Upper lobe of left lung (tissue), 6 donors: ENCODE results near the gene ZNF552. TPM values are rescaled to one million over a fixed set of nuclear protein-coding genes. Genes with fewer than 3 reads are reported as not detected.
"Not testable (repeated sequence)": the region's sequence is repeated elsewhere in the genome, so short reads cannot be mapped to it uniquely, and the experiment has no call there.

Experiments
- ATAC-seq, 2 donors: fragments of 200-7000 bp; cut with Tn5 transposase; one replicate each; pipeline ENCODE4 v1.9.1; 2022; ENCODE audit warnings: mild to moderate bottlenecking in 2 of 2, moderate library complexity in 2 of 2; ENCODE audit not compliant: low FRiP score in 2 of 2
- DNase-seq, 2 donors: peaks; one replicate each; pipeline ENCODE4 v3.0.0-alpha.2; 2019 to 2020
- H3K27ac ChIP-seq, 4 donors: fragments of 200-600 bp; sonication (generic); one replicate each; pipeline ENCODE4 v1.5.1; 2016 to 2019
- H3K27me3 ChIP-seq, 4 donors: fragments of 200-600 bp; sonication (generic); one replicate each; pipeline ENCODE4 v1.5.1; 2017 to 2019
- H3K36me3 ChIP-seq, 4 donors: fragments of 200-600 bp; sonication (generic); one replicate each; pipeline ENCODE4 v1.5.1; 2016 to 2019
- H3K4me1 ChIP-seq, 4 donors: fragments of 200-600 bp; sonication (generic); one replicate each; pipeline ENCODE4 v1.5.1; 2018 to 2019
- H3K4me3 ChIP-seq, 4 donors: fragments of 200-600 bp; sonication (generic); one replicate each; pipeline ENCODE4 v1.5.1; 2017 to 2019; ENCODE audit warnings: mild to moderate bottlenecking in 2 of 4, moderate library complexity in 1 of 4
- H3K9me3 ChIP-seq, 4 donors: fragments of 200-600 bp; sonication (generic); one replicate each; pipeline ENCODE4 v1.5.1; 2018 to 2019
- EP300 ChIP-seq, 4 donors: sonication (generic); formaldehyde crosslinking; IDR thresholded peaks; one replicate each; pipeline ENCODE4 v1.5.1; 2017; ENCODE audit warnings: antibody characterized with exemption in 4 of 4, control low read depth in 2 of 4
- POLR2A ChIP-seq, 4 donors: fragments of 450-650 bp; IDR thresholded peaks; one replicate each; pipeline ENCODE4 v1.5.1; 2016 to 2017; ENCODE audit warnings: antibody characterized with exemption in 4 of 4, mild to moderate bottlenecking in 2 of 4
- POLR2AphosphoS5 ChIP-seq, 2 donors: sonication (generic); formaldehyde crosslinking; IDR thresholded peaks; one replicate each; pipeline ENCODE4 v1.5.1; 2017; ENCODE audit warnings: antibody characterized with exemption in 2 of 2
- WGBS, 2 donors: methylation state at CpG; one replicate each; pipeline ENCODE4 v1.1.5; 2017 to 2018; 5-methylcytosine and 5-hydroxymethylcytosine counted together
- total RNA-seq, 6 donors: library from RNA; depleted of rRNA in 4 of 6; stranded (reverse); fragments of >200 nt in 4 of 6; gene quantifications; one replicate each; pipeline versions ENCODE4 v1.1.0 to v1.2.1, GENCODE V29; 2016 to 2021
- TF ChIP-seq, protein P1 (sequence below), 6 experiments: fragments of 450-650 bp in 4 of 6; fragments of 200-600 bp in 2 of 6; sonication (generic) in 2 of 6; IDR thresholded peaks; one replicate each; pipeline ENCODE4 v1.5.1; 2016 to 2019; ENCODE audit warnings: antibody characterized with exemption in 6 of 6
- donor health status: DM: no; HTN: no; CAD: no; lungs with moderate emphysema.
- donor health status: DM: no; HTN: yes; CAD: no; lungs with severe emphysema.

Gene ZNF552
- total RNA-seq, 6 donors from 2014 or later: 12.1 to 68.1 (median 21.0) TPM

- Histone ChIP-seq H3K27ac (no peak overlapping the region), H3K4me1 (peaks cover 0 to 3% (median 0%) of the 10 kb centered on the region in 4 donors), H3K4me3 (no peak overlapping the region), H3K36me3 (no peaks in the 10 kb centered on the region), H3K9me3 (no peaks in the 10 kb centered on the region), H3K27me3 (no peaks in the 10 kb centered on the region)
- no peak for DNase-seq
- 81 to 83% methylated on average over 5 of the region's 5 CpGs for WGBS, 2 donors
- no peak for ATAC-seq
- TF ChIP-seq, protein P1, sequence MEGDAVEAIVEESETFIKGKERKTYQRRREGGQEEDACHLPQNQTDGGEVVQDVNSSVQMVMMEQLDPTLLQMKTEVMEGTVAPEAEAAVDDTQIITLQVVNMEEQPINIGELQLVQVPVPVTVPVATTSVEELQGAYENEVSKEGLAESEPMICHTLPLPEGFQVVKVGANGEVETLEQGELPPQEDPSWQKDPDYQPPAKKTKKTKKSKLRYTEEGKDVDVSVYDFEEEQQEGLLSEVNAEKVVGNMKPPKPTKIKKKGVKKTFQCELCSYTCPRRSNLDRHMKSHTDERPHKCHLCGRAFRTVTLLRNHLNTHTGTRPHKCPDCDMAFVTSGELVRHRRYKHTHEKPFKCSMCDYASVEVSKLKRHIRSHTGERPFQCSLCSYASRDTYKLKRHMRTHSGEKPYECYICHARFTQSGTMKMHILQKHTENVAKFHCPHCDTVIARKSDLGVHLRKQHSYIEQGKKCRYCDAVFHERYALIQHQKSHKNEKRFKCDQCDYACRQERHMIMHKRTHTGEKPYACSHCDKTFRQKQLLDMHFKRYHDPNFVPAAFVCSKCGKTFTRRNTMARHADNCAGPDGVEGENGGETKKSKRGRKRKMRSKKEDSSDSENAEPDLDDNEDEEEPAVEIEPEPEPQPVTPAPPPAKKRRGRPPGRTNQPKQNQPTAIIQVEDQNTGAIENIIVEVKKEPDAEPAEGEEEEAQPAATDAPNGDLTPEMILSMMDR (IDR thresholded peaks at IDR 0.05): no peak
- TF ChIP-seq POLR2A (IDR thresholded peaks at IDR 0.05) (no peak), POLR2AphosphoS5 (IDR thresholded peaks at IDR 0.05) (no peak), EP300 (IDR thresholded peaks at IDR 0.05) (no peak)
Measured at GRCh38 chr19:57829316-57829715, 14.6 kb upstream of the ZNF552 start.

DNA sequence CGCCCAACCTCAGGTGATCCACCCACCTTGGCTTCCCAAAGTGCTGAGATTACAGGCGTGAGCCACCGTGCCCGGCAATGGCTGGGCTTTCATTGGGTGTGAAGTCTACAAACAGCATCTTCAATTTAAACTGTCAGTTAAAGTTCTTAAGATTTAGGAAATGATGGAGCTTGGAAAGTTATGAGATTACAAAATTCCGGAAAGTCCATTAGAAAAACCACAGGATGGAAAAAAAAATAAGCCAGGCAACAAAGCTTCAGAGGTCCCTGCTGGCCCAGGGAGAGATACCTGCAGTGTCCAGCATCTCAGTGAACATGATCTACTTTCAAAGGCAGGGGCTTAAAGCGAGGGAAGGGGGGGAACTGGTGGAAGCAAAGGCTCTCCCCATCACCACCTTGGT lies 10.8 kb upstream of the ZNF552 start:
- Histone ChIP-seq H3K4me1 (peaks cover 3 to 9% (median 5%) of the 10 kb centered on the region in 4 donors), H3K27ac (no peak overlapping the region), H3K36me3 (peaks cover 0 to 4% (median 0%) of the 10 kb centered on the region in 4 donors), H3K4me3 (no peak overlapping the region), H3K27me3 (no peaks in the 10 kb centered on the region), H3K9me3 (no peaks in the 10 kb centered on the region)
- WGBS, 2 donors: 87 to 95% methylated on average over 6 of the region's 6 CpGs
- ATAC-seq (no peak), DNase-seq (no peak)
- TF ChIP-seq POLR2AphosphoS5 (IDR thresholded peaks at IDR 0.05): no peak
- TF ChIP-seq, protein P1 (IDR thresholded peaks at IDR 0.05): no peak
- TF ChIP-seq EP300 (IDR thresholded peaks at IDR 0.05): no peak
- TF ChIP-seq POLR2A (IDR thresholded peaks at IDR 0.05): no peak

DNA sequence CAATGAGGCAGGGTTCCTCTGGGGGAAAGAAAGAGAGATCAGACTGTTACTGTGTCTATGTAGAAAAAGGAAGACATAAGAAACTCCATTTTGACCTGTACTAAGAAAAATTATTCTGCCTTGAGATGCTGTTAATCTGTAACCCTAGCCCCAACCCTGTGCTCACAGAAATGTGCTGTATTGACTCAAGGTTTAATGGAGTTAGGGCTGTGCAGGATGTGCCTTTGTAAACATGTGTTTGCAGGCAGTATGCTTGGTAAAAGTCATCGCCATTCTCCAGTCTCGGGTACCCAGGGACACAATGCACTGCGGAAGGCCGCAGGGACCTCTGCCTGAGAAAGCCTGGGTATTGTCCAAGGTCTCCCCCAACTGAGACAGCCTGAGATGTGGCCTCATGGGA lies 8.9 kb upstream of the ZNF552 start:
- DNase-seq, H3K27me3 ChIP-seq, H3K27ac ChIP-seq, ATAC-seq, H3K4me3 ChIP-seq, H3K9me3 ChIP-seq, H3K36me3 ChIP-seq: not testable (repeated sequence)
- peaks cover 8 to 17% (median 12%) of the 10 kb centered on the region in 4 donors for H3K4me1 ChIP-seq
- 55 to 68% methylated on average over 2 to 4 of the region's 4 CpGs for WGBS, 2 donors

DNA sequence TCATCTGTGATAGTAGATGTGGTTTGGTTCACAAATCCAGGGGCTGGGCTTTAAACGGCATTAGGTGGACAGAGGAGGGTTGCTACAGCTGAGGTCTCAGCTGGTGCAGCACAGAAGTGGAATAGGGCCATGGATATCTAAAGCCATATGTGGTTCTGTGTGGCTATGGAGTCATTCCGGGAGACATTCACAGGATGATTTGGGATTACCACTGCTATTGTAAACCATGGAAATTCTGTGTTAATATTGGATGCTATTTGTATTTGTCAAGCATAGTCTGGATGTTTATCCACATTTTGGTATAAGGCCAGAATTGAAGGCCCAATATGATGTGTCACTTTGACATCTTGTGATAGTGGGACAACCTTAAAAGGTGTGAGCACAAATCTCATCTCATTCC lies 8.4 kb upstream of the ZNF552 start:
- not testable (repeated sequence) for H3K9me3 ChIP-seq, ATAC-seq, DNase-seq, H3K27me3 ChIP-seq, H3K36me3 ChIP-seq, H3K27ac ChIP-seq, H3K4me3 ChIP-seq
- 56 to 72% methylated on average over 2 of the region's 2 CpGs for WGBS, 2 donors
- peaks cover 8 to 17% (median 12%) of the 10 kb centered on the region in 4 donors for H3K4me1 ChIP-seq

DNA sequence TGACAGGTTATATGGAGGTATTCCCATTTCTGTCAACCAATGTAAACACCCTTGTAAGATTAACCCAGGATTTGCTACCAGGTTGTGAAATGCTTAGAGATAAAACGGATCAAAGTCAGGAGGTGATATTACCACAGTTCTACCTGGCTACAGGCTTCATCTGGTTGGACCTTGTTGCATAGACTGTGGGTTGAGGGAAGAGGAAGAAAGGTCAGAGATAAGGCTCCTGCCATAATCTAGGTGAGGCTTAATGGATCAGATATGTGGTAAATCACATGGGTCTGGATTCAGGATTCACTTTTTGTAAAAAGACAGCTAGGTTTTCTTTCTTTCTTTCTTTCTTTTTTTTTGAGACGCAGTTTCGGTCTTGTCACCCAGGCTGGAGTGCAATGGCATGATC lies 6.8 kb upstream of the ZNF552 start:
- not testable (repeated sequence) for H3K27ac ChIP-seq, H3K36me3 ChIP-seq, H3K9me3 ChIP-seq, H3K4me3 ChIP-seq, ATAC-seq, H3K27me3 ChIP-seq, DNase-seq
- 98 to 100% methylated on average over 2 to 3 of the region's 3 CpGs for WGBS, 2 donors
- peaks cover 8 to 17% (median 12%) of the 10 kb centered on the region in 4 donors for H3K4me1 ChIP-seq

- ATAC-seq: not testable (repeated sequence)
Measured at GRCh38 chr19:57821095-57821494, 6.4 kb upstream of the ZNF552 start.

DNA sequence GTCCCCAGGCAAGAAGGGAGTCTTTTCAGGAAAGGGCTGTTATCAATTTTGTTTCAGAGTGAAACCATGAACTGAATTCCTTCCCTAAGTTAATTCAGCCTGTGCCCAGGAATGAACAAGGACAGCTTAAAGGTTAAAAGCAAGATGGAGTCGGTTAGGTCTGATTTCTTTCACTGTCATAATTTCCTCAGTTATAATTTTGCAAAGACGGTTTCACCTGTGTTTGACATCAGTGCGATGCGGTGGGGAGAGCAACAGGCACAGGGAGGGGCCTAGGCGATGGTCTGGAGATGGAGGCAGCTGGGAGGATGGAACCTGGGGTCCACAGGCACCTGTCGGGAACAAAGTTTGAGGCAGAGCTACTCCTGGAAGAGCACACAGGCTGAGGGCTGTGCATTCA lies 5.9 kb upstream of the ZNF552 start:
- no peak for DNase-seq
- peak overlapping the region in 2 of 4 donors; percentile 74 to 81 for H3K27ac ChIP-seq
- WGBS, 2 donors: 77 to 81% methylated on average over 6 of the region's 6 CpGs
- no peak for ATAC-seq
- peaks cover 0 to 4% (median 0%) of the 10 kb centered on the region in 4 donors for H3K36me3 ChIP-seq
- H3K4me1 ChIP-seq: peaks cover 8 to 17% (median 12%) of the 10 kb centered on the region in 4 donors
- TF ChIP-seq POLR2A (IDR thresholded peaks at IDR 0.05): no peak
- TF ChIP-seq EP300 (IDR thresholded peaks at IDR 0.05): no peak
- no peak for TF ChIP-seq POLR2AphosphoS5 (IDR thresholded peaks at IDR 0.05)
- TF ChIP-seq, protein P1 (IDR thresholded peaks at IDR 0.05): no peak
- H3K27me3 ChIP-seq: no peaks in the 10 kb centered on the region
- H3K9me3 ChIP-seq: no peaks in the 10 kb centered on the region
- H3K4me3 ChIP-seq: peak overlapping the region; percentile 61 to 78 (median 73)

More at GRCh38 chr19:57821095-57821494, 6.4 kb upstream of the ZNF552 start:
- not testable (repeated sequence) for H3K4me3 ChIP-seq, H3K9me3 ChIP-seq, H3K27me3 ChIP-seq, DNase-seq, H3K36me3 ChIP-seq, H3K27ac ChIP-seq
- H3K4me1 ChIP-seq: peaks cover 8 to 17% (median 12%) of the 10 kb centered on the region in 4 donors
- 63 to 83% methylated on average over 1 to 2 of the region's 3 CpGs for WGBS, 2 donors
